Pulmonary artery endothelial cell (primary cell): ENCODE results near the gene TSR1. TPM values are rescaled to one million over a fixed set of nuclear protein-coding genes. Genes with fewer than 3 reads are reported as not detected.

Experiments
- DNase-seq: peaks from one replicate; pipeline ENCODE4 v3.0.0-alpha.2; 2011; ENCODE audit warnings: low read depth, low spot score
- total RNA-seq: library from RNA; depleted of rRNA; stranded (reverse); fragments of >200 nt; gene quantifications from 2 replicates; pipeline ENCODE4 v1.2.3, GENCODE V29; 2014

The TSR1 gene
- total RNA-seq: 64.2 and 80.7 TPM in 2 replicates

DNA sequence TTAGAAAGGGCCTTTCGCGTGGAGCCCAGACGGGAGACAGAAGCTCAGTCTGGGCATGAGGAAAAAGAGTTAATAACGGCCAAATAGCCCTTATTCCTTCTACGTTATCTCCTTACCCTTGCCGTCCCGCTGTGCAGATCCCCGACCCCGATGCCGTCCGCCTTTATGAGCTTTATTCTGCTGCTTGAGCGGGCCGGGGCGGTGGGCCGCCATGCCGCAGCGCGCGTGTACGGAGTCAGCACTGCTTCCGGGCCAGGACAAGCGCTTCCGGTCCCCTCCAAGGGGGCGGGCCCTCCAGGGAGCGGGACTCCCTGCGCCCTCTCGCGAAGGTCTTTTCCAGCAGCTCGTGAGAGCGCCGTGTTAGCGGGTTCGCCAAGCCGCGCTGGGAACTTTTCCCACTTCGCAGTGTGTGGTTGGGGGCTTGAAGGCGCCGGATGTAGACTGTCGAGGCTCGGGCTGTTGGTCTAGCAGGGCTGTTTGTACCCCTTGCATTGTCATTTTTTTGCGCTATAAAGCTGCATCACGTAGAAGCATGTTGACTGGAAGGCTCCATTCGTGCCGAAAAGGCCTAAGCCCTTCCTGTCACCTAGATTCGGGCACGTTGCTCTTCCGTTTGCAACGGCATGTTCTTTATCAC lies at the start of gene TSR1:
TSS of gene TSR1 (minus strand) at position 243 of the 637 bp plus-strand sequence. CDS start at position 213, 30 bp downstream.
- no peak for DNase-seq

DNA sequence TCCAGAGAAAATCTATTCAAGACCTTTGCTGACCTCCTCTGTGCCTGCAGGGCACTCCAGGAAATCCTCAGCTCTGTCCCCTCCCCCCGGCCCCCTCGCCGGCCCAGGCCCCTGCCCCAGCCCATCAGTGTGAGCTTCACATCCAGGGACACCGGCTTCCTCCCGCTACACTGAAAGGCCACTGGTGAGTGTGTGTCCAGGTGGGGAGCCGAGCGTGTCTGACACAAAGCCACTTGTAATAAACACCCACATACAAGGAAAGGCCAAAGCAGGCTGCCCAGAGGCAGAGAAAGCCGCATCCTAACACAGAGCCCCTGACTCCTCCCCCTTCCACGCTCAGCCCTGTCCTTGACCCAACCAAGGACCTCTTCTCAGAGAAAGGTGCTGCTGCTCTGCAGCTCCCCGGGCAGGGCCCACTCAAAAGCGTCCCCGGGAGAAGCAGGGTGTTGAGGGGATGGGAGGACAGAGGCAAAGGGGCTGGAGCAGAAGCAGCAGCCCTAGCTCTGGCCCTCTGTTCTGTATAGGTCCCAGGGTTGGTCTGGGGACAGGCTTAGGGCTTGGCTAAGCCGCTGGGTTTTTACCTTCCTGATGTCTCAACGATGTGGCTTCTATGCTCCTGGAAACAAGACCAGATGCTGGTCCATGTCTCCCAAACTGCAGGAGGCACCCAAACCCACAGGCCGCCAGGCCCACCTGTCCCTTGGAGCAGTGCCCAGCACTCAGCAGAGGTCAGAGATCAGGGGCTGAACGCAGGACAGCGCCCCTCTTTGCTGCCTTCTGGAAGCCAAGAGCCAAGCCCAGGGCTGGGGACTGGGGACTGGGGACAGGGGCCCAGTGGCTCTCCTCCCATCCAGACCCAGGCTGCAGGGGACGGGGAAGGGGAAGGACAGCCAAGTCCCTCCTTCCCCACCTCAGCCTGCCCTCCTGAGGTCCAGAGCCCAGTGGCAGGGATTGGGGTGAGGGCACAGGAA lies 49.3 kb upstream of the TSR1 start:
- DNase-seq: no peak

DNA sequence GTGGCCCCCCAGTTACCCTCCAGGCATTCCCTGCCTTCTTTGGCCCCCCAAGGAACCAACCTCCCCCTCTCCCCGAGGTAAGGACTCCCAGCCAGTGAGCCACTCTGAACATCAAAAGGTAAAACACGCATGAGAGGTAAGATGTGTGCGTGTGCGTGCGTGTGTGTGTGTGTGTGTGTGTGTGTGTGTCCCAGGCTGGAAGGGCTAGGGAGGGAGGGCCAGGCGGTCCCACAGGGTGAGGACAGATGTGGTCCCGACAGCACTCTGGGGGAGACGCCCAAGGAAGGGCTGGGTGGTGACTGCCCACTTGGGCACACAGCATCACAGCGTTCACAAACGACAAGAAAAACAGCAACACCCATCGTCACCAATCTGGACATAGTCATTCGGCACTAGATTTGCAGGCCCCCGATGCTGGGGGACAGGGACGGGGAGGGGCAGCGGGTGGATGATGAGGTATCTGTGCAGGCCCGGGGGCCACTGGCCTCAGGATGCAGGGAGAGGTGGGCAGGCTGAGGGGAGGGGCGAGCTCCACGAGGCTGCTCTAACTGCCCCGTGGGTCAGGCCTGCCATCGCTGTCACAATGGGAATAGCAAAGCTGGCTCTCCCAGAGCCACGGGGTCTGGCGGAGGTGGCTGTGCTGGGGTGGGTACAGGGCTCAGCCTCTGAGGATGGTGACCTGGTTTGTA lies 48.3 kb upstream of the TSR1 start:
- DNase-seq: no peak

DNA sequence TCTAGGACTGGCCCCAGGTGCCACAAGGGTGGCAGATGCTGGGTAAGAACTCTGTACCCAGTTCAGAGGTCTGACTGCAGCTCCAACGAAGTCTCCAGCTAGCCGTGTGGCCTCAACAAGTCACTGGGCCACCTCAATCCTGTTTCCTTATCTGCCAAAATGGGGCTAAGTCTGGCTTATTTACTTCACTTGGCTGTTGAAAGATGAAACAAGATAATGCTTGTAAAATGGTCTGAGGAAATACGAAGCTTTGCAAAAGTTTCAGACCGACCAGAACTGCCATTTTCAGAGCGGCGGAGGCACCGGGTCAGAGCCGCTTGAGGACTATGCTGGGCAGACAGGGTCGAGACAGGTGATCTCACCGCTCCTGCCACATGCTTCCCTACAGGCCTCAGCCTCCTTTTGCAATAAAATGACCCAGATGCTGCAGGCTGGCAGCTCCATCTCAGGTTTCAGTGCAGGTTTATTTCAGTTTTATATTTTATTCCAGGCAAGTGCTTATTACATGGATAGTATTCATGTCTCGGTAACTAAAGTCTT lies 47.4 kb upstream of the TSR1 start:
- no peak for DNase-seq

DNA sequence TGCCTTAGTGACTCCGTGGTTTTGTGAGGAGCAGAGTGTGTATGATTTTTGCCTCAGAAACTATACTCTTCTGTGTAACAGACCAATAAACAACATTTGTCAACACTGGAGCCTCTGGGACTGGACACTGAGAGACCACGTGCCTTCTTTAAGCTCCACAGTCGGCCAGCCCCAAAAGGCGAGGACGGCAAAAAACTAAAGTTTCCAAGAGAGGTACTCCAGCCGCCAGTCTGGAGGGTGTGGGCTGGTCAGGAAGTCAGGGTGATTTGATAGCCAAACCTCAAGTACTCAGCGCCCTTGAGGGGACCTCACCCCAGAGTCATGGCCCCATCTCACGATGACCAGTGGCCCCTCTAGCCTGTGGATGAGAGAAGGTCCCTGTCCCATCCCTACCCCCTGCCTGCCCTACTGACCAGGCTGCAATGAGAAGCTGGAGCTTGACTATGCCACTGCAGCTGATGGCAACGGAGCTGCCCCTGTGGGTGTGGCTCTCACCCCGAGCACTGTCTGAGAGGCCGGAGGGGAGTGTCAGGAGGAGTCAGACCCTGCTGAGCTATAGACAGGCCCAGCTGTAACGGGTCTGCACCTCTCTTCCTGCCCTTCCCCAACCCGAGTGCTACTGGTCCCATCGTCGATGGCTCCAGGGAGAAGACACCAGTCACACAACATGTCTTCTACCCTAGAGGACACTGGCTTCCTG lies 44.8 kb upstream of the TSR1 start:
- DNase-seq: no peak

DNA sequence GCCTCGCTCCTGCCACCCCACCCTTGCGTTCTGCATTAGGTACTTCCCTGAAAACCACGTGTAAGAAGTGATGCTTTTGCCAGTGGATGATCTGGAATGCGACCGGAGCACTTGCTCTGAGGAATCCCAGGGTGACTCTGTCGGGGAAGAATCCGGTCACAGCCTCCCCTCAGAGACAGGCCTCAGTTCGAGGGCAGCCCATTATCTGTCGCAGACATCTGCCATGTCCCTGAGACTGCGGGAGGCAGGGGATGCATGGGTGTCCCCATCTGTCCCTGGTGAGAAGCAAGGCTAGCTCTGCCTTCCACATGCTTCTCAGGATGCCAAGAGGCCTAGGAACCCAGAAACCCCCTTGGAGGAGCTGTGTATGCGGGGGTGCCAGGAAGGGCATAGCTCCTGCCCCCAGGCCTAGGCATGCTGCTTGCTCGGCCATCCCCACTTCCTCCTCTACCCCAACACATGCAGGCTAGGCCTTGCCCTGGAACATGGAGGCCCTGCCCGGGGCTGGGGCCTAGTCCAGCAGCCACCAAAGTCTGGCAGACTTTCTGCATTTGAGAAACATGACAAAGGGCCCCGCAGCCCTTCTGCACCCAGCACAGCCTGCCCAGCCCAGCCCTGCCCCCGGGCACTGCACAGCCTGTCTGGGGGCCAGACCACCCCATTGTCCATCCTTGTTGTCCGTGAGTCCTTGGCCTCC lies 44.1 kb upstream of the TSR1 start:
- DNase-seq: no peak

DNA sequence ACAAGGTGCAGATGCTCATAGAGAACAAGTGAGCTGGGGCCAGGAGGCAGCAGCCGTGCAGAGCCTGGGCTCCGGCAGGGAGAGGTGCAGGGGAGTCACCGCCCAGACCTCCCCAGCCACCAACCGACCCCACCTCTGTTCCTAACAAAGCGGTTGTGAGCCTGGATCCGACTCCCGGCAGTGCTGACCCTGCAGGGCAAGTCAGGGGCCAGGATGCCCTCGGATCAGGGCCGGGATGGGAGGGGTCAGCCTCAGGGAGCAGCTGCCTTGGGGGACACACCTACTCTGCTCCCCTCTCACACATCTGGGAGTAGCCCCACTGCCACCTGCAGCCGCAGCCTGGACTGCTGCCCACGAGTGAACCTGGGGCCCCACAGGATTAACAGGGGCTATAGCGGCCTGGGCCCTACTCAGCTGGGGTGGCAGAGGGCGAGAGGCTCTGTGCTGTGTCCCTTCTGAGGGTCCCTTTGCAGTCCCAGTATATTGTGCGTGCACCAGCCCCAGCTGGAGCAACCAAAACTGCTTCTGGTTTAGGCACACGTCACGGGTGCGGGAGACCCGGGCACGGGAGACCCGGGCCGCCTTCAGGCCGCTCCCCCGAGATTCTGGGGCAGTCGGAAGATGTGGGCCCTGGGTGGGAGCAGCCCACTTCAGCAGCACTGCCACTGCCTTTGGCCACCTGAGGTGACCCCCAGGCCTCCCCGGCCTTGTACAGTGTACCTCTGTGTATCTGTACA lies 43.4 kb upstream of the TSR1 start:
- no peak for DNase-seq

DNA sequence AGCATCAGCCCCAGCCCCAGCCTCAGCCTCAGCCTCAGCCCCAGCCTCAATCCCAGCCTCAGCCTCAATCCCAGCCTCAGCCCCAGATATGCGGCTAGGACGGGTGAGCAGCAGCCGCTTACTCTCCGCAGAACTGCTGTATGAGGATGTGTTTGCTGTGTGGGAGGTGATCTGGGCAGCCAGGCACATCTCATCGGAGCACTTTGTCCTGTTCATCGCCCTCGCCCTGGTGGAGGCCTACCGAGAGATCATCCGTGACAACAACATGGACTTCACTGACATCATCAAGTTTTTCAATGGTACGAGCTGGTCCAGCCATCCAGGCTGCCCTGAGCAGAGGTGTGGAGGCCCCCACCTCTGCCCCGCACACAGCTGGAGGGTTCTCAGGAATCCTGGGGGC lies 42.6 kb upstream of the TSR1 start:
- DNase-seq: no peak

DNA sequence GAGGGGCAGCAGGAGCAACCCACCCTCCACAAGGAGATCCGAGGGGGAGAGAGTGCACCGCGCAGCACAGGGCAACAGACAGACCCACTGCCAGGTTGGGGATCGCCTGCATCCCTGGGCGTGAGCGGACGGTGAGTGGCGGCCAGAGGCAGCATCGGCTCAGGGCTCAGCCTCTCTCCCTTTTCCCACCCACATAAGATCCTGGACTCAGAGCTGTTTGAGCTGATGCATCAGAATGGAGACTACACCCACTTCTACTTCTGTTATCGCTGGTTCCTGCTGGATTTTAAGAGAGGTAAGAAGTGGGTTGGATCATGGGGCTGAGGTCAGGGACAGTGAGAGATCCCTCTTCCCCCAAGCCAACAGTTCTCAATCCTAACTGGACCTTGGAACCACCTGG lies 41.4 kb upstream of the TSR1 start:
- DNase-seq: no peak

DNA sequence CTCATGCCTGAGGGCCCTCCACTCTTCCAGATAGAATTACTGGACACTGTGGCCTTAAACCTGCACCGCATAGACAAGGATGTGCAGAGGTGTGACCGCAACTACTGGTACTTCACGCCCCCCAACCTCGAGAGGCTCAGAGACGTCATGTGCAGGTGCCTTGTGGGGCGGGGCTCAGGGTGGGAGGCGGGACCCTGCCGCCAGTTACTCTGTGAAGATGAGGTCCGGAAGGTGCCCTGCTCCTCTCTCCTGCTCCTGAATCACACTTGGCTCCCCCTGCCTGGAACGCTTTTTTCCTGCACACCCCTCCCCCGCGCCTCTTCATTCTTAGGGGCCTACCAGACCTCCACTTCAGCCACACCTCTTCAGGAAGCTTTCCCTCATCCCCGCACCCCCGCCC lies 39.9 kb upstream of the TSR1 start:
- no peak for DNase-seq

DNA sequence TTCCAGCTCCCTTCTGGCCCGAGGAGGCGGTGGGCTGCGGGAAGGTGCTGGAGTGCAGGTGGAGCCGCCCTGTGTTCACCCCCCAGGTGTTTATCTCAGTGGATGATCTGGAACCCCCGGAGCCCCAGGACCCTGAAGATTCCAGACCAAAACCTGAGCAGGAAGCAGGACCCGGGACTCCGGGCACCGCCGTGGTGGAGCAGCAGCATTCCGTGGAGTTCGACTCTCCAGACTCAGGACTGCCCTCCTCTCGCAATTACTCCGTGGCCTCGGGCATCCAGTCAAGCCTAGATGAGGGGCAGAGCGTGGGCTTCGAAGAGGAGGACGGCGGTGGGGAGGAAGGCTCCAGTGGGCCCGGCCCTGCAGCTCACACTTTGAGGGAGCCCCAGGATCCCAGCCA lies 39.1 kb upstream of the TSR1 start:
- DNase-seq: no peak

DNA sequence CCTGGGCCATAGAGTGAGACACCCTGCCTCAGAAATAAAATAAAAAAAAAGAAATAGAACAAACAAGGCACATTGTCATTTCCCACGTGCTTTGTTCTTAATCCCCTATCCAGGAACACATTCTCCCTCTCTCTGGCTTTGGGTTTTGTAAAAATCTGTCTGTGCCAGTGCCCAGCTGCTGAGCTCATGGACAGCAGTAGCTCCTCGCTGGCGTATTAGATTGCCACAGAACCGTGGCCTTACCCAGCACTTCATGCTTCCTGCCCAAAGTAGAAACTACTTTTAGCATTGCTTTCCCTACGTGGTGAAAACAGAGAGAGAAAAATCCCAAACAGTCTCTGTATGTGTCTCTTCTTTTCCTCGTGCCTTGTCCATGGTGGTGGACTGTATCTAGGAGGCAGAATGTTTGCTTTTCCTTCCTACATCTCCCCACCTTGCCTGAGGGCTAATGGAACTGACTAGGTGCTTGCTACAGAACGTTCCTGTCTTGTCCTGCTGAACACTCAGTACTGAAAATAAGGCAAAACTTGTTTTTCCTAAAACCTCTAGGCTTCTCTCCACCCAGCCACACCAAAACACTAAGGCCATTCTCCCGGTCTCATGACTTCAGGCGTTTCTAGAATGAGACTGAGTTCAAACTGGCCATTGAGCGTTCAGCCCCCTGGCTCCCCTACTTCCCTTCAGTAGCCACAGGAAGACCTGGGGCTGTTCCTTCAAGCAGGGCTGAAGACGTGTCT lies 38.5 kb upstream of the TSR1 start:
- DNase-seq: no peak

DNA sequence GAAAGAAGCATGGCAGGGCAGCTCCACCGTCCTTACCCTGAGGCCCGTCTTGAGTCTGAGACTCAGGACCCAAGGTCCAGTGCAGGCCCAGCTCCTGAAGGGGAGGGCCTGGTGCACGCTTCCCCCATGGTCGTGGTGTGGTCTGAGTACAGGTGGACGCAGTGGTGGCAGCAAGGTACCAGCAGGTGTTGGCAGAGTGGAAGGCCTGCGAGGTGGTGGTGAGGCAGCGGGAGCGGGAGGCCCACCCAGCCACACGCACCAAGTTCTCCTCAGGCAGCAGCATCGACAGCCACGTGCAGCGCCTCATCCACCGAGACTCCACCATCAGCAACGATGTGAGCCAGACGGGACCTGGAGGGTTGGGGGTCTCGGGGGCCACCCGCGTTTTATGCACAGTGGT lies 36.9 kb upstream of the TSR1 start:
- DNase-seq: no peak

DNA sequence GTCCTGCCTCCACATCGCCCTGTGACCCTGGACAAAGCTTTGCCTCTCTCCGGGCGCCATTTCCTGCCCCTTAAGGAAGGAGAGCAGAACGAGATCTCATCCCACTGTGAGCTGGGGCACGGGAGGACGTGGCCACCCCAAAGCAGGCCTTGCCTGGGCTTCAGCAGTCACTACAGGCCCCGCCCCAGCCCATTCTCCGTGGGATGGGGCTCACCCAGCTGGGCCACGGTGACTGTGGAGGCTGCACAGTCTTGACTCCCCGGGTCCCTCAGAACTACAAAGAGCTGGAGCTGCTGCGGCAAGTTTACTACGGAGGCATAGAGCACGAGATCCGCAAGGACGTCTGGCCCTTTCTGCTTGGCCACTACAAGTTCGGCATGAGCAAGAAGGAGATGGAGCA lies 36.4 kb upstream of the TSR1 start:
- DNase-seq: no peak

DNA sequence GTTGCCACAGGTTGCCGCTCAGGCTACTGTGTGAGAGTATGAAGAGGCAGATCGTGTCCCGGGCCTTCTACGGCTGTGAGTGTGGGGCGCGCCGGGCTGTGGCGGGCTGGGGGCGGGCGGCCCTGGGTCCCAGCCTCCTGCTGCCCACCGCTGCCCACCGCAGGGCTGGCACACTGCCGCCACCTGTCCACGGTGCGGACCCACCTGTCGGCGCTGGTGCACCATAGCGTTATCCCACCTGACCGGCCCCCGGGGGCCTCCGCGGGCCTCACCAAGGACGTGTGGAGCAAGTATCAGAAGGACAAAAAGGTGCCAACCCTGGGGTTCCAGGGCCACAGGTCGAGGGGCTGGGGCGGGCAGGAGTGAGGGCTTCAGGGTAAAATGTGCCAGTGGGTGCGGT lies 35.9 kb upstream of the TSR1 start:
- DNase-seq: no peak

DNA sequence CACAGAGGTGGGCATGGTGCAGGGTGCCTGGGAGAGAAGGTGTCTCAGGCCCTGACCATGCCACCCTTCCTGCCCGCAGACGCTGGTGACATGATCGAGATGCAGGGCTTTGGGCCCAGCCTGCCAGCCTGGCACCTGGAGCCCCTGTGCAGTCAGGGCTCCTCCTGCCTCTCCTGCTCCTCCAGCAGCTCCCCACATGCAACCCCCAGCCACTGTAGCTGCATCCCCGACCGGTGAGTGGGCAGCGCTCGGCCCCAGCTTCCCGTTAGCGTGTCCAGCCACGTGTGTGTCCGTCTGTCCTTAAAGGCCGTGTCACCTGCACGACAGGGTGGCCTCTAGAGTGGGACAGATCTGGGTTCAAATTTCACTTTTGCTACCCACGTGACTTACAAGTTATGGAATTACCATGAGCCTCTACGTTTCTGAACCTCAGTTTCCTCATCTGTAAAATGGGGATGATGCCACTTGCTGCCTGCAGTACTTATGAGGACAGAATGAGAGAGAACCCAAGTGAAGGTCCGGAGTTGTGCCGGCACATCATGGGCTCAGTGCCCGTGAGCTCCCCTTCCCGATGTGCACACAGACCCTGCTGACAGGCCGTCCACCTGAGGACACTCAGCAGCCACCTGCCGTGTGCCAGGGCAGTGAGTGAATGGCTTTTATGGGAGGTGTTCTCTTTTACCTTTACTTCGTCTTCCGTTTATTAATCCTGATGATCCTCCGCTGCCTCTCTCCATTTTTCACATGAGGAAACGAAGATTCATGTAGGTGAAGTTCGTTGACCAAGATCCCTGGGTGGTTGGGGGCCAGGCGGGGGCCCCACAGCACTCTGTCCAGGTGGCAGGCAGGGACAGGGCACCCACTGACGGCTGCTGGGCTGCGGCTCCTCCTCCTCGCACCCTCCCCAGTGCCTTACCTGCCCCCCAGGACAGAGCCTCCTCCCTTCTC lies 35.2 kb upstream of the TSR1 start:
- DNase-seq: no peak

DNA sequence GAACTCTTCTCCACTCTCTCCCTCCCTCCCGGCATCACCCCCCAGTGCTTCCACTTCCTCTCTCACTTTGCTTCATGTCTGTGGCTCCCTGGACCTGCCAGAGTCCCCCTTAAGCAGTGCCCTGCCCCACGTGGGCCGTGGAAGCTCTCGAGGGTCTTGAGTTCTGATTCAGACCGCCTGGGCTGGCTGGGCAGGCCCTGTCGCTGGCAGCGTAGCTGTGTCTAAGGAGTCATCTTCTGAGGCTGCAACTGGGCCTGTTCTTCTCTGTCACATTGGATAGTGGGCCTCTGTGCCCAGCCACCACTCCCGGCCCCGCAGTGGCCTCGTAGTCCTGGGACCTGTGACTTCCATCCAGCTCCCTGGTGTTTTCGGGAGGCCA lies 33.9 kb upstream of the TSR1 start:
- no peak for DNase-seq

DNA sequence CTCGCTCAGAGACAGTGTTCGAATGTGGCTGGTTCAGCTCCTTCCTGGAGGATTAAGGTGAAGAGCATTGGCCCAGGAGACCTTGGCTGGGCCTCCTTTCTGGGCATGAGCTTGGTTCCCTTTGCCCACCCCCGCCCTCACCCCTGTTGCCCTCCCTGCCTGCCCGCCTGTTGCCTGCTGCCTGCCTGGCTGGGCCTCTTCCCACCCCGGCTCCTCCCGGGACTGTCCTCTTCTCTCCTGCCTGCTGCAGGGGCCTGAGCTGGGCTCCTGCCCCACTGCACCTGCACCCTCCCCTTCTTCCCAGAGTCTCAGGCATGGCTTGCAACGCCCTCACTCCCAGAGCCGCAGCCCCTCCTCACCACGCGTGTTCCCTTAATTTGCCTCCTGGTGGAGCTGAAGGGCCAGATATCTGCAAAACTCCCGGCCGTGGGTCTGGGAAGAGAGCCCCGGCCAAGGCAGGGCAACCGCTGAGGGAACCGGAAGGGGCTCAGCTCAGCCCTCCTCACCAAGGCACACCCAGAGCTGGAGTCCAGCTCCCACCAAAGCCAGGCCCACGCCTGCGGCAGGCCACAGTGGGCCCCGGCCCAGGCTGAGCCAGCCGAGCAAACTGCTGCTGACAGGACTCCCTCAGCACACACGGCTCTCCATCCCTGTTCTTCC lies 33.4 kb upstream of the TSR1 start:
- DNase-seq: no peak
